Activated T-helper 1 cell treated with anti-CD3 and anti-CD28 coated beads, Interleukin-2, amount 50 U/mL, for 16 hours (primary cell): ENCODE measurements around the gene AGBL3.
"Not testable (repeated sequence)": the region's sequence is repeated elsewhere in the genome, so short reads cannot be mapped to it uniquely, and the experiment has no call there.

Source experiments
- DNase-seq, 2 donors: peaks; one replicate each; pipeline ENCODE4 v3.0.0-alpha.2; 2020; ENCODE audit warnings: low read depth in 1 of 2, low spot score in 1 of 2

The AGBL3 gene

DNA sequence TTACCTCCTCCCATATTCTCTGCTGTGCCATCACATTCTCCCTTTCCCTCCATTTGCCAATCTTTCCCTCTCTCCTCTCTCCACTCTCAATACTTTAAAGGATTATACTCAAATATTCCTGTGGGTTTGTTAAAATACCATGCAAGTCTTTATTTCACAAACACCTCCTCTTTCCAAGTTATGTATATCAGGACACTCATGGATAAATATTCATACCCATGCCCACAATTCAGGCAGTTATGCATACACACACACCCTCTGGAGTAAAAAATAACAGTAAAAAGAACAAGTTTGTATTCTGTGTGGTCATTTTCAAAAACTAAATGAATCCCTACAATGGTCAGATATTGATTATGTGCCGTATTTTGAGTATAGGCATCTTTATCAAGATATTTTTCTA is 88.2 kb downstream of the AGBL3 start:
- DNase-seq, result no peak

DNA sequence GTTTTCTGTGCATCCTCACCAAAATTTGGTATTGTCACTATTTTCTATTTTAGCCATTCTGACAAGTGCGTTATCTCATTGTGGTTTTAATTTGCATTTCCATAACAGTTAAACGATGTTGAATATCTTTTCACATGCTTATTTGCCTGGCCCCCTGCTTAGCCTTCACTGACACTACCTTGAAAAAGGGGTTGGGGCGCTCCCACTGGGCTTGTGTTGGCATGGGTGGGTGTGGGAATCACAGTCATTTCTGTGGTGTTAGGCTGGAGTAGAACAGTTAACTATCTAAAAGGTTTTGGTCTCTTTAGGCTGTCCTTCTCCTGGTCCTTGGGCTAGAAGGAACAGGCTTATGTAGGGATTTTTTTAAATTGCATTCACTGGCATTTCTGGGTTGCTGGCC is 89.4 kb downstream of the AGBL3 start:
- DNase-seq, result no peak

DNA sequence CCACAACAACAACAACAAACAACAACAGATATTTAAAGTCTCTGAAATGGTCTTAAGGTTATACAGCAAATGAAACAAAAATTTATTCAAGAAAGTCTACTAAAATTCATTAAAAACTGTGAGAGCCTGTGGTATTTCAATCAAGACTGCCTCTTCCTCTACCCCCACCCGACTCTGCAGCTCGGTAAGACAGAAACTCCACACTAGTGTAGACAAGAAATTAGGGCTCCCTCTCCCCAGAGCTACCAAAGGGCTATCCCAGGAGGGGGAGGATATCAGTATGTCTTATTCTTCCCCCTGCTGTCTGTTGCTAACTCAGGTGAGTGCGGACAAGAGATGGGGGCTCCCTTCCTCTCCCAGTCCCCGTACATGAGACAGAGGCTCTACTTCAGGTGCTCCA is 90.6 kb downstream of the AGBL3 start:
- DNase-seq, result no peak

DNA sequence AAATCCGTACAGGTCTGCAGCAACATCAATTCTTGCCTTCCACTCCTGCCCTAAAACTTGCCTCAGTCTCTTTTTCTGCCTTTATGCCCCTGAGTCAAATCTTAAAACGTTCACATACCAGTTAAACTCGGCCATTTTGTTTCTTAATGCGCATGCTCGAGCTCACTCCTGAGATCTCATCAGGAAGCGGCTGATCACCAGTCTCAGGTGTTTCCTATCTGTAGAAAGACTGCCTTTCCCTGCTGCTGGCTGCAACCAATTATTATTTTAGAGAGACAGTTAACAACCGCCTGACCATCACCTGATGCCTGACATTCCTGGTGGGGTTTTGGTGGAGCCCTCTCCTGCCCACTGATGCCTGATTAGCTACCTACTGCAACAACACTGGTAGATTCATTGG is 91.3 kb downstream of the AGBL3 start:
- no peak for DNase-seq

DNA sequence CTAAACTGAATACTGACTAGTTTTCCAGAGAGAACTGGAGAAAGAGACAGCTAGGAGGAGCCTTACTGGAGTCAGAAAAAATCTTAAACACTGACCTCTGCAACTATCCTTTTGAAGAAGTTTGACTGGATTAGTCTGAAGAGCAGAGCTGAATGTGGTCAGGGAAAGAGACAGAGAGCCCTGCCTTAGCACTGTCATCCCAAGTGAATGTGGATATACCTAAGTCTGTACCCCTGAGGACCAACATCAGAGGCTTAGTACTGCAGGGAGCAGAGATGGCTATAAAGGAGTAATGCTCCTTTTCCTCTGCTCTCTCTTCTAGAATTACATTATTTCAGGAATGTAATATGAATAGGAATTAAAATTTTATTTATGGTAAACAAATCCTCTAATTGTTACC is 91.7 kb downstream of the AGBL3 start:
- DNase-seq, result no peak

DNA sequence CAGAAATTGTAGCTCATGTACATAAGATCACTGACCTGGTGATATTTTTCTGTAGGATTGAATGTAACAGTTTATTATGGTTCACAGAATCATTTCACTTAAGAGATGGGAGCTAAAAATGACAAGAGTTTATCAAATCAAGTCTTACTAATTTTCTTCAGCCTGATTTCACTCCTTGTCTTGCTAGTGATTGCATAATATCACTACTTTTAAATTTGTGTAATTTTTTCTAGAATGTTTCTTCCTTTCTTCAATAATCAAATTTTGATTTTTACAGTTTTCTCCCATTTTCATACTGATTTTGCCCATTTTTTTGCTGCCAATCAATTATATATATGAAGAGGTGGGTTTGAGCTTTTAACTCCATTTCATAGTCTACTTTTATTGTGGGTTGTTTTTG is 92.8 kb downstream of the AGBL3 start:
- no peak for DNase-seq

DNA sequence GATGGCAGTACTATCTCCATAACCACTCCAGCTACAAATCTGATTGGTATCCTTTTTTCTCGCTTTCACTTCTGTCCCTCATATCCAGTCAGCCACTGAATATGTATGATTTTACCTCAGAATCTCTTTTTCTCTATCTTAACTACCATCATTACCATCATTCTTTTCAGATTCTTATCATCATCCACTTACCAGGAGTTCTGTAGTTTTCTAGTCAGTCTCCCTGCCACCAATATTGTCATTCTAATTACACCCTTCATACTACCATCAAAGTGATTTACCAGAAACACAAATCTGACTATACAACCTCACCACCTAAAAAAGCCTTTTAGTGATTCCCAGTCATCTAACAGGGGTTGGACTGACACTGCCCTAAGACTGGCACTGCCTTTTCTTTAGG is 96.7 kb downstream of the AGBL3 start:
- no peak for DNase-seq

DNA sequence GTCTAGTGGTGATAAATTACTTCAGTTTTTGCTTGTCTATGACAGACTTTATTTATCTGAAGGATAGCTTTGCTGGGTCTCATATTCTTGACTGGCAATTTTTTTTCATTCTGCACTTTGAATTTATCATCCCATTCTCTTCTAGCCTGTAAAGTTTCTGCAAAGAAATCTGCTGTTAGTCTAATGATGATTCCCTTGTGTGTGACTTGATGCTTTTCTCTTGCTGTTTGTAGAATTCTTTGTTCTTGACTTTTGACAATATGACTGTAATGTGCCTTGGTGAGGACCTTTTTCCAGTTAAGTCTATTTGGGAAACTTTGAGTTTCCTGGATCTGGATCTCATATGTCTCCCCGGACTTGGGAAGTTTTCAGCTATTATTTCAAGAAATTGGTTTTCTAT is 102.3 kb downstream of the AGBL3 start:
- no peak for DNase-seq

DNA sequence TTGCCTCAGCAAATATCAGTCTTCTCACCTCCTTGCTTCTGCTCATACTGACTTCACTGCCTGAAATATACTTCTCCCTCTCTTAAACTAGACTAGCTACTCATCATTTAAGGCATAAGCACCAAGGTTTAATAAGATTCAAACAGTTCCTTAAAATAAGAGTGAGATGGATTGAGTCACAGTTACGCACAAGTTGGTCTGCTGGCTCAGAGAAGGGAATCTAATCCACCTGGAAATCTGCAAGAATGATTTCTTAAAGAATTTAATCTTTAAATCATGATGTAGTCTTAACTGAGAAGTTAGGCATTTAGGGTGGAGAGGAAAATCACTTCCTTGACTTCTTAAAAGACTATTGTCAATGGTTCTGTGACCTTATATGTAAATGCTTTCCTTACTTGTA is 105.4 kb downstream of the AGBL3 start:
- no peak for DNase-seq

DNA sequence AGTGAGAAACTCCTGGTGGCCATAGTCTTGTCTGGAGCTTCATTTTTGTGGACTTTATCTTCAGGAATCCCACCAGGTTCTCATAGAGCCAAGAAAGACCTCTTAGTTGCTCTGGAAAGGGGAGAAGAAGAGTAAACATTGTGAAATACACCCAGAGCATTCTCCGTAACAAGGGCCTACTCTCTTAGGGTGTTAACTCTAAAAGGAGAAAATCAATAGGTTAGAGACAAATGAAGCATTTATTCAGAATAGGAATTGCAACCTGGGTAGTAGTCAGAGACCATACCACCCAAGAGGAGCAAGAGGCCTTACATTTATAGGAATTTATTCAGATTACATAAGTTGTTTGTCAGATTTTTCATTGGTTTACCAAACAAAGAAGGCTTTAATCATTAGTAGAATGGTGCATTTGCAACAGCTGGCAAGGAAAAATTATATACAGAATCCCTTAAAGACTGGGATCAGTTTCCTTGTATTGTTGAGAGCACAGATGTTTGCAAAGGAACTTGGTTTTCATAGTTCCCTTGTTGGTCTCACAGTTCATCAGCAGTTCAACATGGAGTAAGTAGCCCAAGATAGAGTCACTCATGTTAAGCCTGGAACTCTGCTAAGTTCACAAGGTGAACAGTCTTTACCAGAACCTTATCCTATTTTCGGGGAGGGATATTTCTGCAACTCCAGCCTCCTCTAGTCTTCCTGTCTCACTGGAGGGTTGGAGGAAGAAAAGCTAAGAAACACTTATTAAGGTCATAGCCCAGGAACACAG is 108.3 kb downstream of the AGBL3 start:
- DNase-seq, result no peak

DNA sequence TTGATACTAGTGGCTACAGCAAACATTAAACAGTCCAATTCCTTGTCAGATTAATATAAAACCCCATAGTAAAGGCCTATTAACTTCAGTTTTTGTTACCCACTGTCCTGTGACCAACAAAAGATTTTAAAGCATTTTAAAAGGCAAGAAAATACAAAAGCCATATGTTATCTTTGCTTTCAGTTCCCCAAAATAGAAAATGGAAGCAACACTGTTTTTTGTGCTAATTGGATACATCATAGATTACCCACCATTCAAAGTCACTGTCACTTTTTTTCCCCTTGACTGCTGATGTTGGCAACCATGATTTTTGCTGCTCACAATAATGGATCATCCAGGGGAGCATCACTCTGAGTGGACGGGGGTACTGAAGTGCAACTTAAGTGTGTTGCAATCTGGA is 109.1 kb downstream of the AGBL3 start:
- no peak for DNase-seq

DNA sequence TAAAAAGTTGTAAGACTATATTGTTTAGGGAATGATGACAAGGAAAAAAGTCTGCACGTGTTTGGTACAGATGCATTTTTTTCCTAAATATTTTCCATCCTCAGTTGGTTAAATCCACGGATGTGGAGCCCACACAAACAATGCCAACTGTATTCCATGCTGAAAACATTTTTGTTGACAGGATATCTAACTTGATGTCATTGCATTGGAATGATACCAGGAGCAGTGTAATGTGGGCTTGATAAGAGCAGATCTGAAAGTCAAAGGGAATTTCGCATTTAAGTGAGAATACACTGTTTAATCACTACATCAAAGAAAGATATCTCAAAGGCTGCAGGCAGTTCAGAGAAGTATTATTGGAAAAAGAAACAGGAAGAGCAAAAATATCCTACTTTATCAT is 112.1 kb downstream of the AGBL3 start:
- DNase-seq, result no peak

DNA sequence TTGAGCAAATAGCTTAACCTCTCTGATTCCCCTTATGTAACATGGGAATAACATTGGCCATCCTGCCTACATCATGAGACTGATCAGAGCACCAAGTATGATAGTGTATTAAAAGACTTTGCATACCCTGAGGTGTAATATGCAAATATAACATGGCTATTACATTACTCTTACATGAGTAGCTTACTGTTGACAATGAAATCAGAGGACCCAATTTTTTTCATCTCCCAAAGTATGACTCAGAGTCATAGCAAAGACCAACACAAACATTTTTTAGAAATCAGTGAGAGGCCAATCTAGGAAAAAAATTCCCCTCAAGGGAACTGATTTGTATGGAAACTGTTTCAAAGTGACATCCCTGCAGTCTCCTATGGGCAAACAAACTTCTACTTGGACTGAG is 114.5 kb downstream of the AGBL3 start:
- DNase-seq, result no peak

DNA sequence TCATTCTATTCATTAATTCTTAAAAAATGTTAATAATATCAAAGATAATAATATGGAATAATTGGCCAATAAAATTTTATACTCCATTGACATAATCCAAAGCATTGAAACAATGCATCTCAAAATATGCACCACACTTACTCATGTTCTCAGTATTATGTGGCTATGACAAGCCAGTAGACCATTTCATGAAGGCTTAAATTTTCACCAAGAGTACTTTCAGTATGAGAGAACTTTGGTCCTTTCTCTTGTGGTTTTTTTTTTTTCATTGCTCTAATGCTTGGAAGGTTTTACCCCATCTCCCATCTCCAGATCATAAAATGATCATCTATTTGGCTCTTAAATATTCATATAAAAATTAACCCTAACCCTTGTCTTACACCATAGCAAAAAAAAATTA is 116.1 kb downstream of the AGBL3 start:
- no peak for DNase-seq

DNA sequence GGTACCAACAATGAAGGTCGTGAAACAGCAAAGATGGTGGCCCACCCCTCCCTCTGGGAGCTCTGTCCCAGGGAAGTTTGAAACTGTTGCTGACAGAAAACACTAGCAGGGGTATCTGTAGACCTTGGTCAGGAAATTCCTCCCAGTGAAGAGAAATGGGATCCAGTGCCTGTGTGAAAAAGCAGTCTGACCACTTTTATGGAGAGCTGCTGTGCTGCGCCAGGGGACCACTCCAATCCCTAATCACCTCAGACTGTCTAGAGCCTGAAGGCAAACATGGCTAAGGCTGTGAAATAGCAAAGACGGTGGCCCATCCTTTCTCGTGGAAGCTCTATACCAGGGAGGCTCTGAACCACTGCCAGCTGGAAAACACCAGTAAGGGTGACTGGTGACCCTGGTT is 123.3 kb downstream of the AGBL3 start:
- no peak for DNase-seq

DNA sequence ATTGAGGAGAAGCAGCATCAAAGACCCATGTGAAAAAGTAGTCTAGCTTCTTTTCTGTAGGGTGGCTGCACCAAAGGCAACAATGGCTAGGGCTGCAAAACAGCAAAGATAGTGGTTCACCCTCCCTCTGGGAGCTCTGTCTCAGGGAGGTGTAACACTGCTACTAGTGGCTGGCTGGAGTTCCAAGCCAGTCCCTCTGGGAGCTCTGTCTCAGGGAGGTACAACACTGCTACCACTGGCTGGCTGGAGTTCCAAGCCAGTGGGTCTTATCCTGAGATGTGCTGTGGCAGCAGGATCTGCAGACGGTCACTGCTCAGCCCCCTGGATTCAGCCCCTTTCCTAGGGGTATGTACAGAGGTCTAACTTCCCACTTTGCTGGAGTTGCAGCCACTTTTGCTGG is 123.7 kb downstream of the AGBL3 start:
- no peak for DNase-seq

DNA sequence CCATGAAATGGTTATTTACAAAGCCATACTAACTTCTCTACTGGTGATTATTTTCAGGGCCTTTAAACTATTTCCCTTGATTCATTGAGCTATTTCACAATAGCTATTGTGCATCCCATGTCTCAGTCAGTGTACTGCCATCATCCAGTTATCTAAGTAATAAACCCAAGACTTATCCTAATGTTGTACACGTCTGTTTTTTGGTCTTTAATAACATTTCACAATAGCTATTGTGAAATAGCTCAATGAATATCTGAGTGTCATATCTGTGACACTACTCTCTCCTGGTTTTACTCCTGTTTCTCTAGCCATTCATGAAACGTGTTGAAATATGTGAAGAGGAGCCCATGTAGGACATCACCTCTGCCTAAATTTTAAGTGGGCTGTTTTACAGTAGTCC is 125.1 kb downstream of the AGBL3 start:
- DNase-seq, result no peak

DNA sequence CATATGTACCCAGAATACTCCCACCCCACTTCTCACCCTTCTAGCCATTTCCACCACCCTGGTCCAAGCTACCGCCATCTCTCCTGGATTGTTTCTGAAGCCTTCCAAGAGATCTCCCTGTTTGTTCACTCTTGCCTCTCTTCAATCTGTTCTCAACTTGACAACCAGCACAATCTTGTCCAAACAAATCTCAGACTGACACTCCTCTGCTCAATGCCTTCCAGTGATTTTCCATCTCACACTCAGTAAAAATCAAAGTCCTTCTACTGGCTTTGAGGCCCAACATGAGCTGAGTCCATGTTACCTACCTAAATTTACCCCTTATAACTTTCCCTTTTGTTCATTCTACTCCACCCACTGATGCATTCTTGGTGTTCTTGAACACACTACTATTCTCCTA is 128.3 kb downstream of the AGBL3 start:
- no peak for DNase-seq

DNA sequence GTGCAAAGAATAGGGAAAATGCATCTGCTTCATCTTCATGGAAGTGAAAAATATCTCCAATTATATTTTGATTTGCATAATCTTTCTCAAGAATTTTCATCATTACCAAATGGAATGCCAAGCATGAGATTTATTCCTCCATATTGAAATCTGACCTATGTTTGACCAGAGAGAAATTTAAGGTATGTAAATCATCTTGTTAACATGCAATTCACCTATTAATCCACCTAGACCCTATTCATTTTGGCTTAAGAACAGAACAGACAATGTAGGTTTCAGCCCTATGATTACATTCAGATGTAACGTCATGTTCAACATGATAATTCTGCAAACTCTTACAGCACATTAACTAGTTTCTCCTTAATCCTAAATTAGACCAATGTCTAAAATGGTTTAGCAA is 130.8 kb downstream of the AGBL3 start:
- DNase-seq, result no peak

DNA sequence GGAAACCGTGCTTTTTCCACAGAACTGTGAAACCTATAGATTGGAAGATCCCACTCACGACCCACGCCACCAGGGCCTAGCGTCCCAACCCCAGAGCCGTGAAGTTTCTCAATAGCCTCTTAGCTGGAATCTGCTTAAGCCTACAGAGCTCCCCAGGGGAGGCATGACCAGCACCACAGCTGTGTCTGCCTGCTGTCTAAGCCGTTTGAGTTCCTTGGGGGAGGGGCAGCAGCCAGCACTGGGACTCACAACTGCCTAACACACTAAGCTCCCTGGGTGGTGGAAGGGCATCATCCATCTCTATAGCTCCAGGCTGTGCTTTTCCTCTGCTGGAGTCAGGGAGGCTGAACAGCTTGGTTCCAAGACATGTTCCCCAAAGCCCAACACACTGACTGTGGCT is 135.6 kb downstream of the AGBL3 start:
- no peak for DNase-seq

DNA sequence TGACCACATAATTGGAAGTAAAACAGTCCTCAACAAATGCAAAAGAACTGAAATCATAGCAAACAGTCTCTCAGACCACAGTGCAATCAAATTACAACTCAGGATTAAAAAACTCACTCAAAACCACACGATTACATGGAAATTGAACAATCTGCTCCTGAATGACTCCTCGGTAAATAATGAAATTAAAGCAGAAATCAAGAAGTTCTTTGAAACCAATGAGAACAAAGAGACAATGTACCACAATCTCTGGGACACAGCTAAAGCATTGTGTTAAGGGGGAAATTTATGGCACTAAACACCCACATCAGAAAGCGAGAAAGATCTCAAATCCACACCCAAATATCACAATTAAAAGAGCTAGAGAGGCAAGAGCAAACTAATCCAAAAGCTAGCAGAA is 138.3 kb downstream of the AGBL3 start:
- not testable (repeated sequence) for DNase-seq

DNA sequence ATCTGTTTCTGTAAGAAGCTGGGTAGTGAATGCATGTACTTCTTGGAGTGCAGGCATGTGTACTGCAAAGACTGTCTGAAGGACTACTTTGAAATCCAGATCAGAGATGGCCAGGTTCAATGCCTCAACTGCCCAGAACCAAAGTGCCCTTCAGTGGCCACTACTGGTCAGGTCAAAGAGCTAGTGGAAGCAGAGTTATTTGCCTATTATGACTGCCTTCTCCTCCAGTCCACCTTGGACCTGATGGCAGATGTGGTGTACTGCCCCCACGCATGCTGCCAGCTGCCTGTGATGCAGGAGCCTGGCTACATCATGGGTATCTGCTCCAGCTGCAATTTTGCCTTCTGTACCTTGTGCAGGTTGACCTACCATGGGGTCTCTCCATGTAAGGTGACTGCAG is 142.6 kb downstream of the AGBL3 start:
- DNase-seq, result no peak

DNA sequence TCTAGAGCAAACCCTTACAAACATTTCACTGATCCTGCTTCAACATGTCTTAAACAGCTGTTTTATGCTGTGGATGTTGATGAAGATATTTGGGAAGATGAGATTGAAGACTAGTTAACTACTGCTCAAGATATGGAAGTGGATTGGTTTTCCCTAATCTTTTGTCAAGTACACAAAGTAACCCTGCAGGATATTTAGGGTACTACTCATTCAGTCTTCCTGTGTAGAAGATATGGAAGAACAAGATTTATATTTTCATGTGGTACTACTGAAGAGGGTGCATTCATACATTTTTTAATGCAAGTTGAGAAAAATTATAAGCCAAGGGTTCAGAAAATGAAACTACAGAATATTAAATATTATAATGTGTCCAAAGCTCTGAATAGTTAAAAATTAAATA is 143.3 kb downstream of the AGBL3 start:
- DNase-seq, result no peak
